Measurements from ENCODE around the gene ZSWIM6. TPM values are rescaled to one million over a fixed set of nuclear protein-coding genes. Genes with fewer than 3 reads are reported as not detected.
A peak's percentile ranks its signal among the peaks of the same experiment; 100 is the strongest.

The ZSWIM6 gene
- total RNA-seq, 1 donor from 2014 or later: 50.2 TPM

DNA sequence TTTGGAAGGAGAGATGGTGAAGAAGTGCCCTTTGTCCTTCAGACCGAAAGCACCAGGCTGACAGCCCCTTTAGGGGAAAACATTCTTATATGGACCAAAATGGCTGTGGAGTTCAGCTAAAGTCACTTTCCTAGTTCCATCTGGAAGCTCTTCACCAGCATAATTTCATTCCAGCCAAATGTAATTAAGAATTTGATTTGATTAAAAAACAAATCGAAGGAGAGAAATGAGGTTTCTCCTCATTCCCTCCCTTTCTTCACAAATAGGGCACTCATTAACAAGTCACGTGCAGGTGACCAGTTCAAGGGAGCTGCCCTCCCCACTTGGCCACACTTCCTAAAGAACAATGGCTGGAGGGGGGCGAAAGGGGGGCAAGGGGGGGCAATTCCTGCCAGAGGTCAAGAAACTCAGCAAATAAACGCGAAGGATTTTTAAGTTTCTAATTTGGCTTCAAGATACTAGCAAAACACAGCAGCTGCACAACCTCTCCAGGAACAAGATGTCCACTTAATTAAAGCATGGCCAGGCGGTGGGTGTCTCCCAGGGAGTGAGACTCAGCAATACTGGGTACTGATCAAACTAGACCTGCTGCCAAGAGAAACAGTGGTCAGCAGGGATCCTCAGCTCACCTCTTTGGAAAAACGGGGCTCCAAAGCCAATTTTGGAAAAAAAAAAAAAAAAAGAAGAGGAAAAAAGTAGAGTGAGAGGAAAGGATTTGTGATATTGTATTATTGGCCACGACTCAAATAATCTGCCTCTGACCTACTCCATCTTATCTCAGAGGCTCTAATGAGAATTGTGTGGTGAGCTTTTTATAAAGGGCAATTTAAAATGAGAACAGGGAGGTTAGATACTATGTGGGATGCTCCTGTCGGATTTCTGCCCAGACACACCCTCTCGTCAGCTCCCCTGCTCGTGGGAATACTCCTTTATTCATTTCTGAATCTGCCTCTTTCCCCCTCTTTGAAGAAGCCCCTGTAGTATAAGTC, 254.3 kb downstream of the ZSWIM6 start:
- no peak for DNase-seq
- TF ChIP-seq, protein P1, sequence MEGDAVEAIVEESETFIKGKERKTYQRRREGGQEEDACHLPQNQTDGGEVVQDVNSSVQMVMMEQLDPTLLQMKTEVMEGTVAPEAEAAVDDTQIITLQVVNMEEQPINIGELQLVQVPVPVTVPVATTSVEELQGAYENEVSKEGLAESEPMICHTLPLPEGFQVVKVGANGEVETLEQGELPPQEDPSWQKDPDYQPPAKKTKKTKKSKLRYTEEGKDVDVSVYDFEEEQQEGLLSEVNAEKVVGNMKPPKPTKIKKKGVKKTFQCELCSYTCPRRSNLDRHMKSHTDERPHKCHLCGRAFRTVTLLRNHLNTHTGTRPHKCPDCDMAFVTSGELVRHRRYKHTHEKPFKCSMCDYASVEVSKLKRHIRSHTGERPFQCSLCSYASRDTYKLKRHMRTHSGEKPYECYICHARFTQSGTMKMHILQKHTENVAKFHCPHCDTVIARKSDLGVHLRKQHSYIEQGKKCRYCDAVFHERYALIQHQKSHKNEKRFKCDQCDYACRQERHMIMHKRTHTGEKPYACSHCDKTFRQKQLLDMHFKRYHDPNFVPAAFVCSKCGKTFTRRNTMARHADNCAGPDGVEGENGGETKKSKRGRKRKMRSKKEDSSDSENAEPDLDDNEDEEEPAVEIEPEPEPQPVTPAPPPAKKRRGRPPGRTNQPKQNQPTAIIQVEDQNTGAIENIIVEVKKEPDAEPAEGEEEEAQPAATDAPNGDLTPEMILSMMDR (IDR thresholded peaks at IDR 0.05; ENCODE audit: partially characterized antibody, unreplicated experiment): no peak
- H3K36me3 Mint-ChIP-seq (ENCODE audit: unreplicated experiment): peaks cover 6% of the 10 kb centered on the region
- H3K4me1 Mint-ChIP-seq (ENCODE audit: low read depth, unreplicated experiment): peaks cover 5% of the 10 kb centered on the region
- no peak overlapping the region for H3K4me3 Mint-ChIP-seq (ENCODE audit: unreplicated experiment)
- H3K9me3 Mint-ChIP-seq (ENCODE audit: unreplicated experiment): peaks cover 1% of the 10 kb centered on the region
- no peak overlapping the region for H3K27ac Mint-ChIP-seq (ENCODE audit: unreplicated experiment)
- no peaks in the 10 kb centered on the region for H3K27me3 Mint-ChIP-seq (ENCODE audit: unreplicated experiment)

DNA sequence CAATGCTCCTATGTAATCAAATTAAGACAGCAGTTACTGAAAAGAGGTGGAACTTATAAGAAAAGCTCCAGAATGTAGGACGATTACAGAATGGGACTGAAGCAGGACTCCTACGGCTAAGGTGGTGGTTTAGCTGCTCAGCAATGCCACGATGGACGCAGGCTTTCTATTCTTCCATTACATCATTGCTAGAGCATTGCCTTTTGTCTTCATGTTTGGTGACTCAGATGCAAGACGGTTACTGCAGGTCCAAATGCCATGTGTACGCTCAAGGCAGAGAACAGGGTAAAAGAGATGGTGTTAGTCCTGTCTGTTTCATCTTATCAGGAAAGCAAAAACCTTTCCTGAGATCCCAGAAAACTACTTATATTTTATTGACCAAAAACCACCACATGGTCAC, 255.1 kb downstream of the ZSWIM6 start:
- DNase-seq: no peak
- peaks cover 5% of the 10 kb centered on the region for H3K4me1 Mint-ChIP-seq (ENCODE audit: low read depth, unreplicated experiment)
- H3K36me3 Mint-ChIP-seq (ENCODE audit: unreplicated experiment): peaks cover 6% of the 10 kb centered on the region
- TF ChIP-seq, protein P1 (IDR thresholded peaks at IDR 0.05; ENCODE audit: partially characterized antibody, unreplicated experiment): no peak
- H3K27ac Mint-ChIP-seq (ENCODE audit: unreplicated experiment): no peak overlapping the region
- H3K27me3 Mint-ChIP-seq (ENCODE audit: unreplicated experiment): no peaks in the 10 kb centered on the region
- H3K4me3 Mint-ChIP-seq (ENCODE audit: unreplicated experiment): no peak overlapping the region
- peaks cover 4% of the 10 kb centered on the region for H3K9me3 Mint-ChIP-seq (ENCODE audit: unreplicated experiment)

DNA sequence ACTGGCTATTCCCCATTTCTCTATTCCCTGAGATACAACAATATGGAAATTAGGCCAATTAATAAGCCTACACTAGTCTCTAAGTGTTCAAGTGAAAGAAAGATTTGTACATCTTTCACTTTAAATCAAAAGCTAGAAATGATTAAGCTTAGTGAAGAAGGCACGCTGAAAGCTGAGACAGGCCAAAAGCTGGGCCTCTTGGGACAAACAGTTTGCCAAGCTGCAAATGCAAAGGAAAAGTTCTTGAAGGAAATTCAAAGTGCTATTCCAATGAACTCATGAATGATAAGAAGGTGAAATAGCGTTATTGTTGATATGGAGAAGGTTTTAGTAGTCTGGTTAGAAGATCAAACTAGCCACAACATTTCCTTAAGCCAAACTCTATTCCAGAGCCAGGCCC, 256.2 kb downstream of the ZSWIM6 start:
- no peaks in the 10 kb centered on the region for H3K27me3 Mint-ChIP-seq (ENCODE audit: unreplicated experiment)
- no peak overlapping the region for H3K27ac Mint-ChIP-seq (ENCODE audit: unreplicated experiment)
- H3K36me3 Mint-ChIP-seq (ENCODE audit: unreplicated experiment): peaks cover 10% of the 10 kb centered on the region
- TF ChIP-seq, protein P1 (IDR thresholded peaks at IDR 0.05; ENCODE audit: partially characterized antibody, unreplicated experiment): no peak
- no peak overlapping the region for H3K4me3 Mint-ChIP-seq (ENCODE audit: unreplicated experiment)
- H3K4me1 Mint-ChIP-seq (ENCODE audit: low read depth, unreplicated experiment): peaks cover 5% of the 10 kb centered on the region
- no peak for DNase-seq
- peaks cover 6% of the 10 kb centered on the region for H3K9me3 Mint-ChIP-seq (ENCODE audit: unreplicated experiment)

DNA sequence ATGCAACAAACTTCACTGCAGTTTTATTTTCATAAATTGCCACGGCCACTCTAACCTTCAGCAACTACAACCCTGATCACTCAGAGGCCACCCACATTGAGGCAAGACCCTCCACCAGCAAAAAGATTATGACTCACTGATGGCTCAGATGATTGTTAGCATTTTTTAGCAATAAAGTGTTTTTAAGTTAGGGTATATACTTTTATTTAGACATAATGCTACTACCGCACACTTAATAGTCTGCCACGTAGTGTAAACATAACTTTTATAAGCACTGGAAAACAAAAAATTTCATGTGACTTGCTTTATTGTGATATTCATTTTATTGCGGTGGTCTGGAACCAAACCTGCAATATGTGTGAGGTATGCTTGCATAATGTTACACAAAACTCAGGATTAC, 257.9 kb downstream of the ZSWIM6 start:
- Mint-ChIP-seq H3K4me1 (ENCODE audit: low read depth, unreplicated experiment) (peaks cover 5% of the 10 kb centered on the region), H3K4me3 (ENCODE audit: unreplicated experiment) (no peak overlapping the region), H3K27me3 (ENCODE audit: unreplicated experiment) (peaks cover 2% of the 10 kb centered on the region), H3K36me3 (ENCODE audit: unreplicated experiment) (peaks cover 10% of the 10 kb centered on the region), H3K27ac (ENCODE audit: unreplicated experiment) (no peak overlapping the region), H3K9me3 (ENCODE audit: unreplicated experiment) (peaks cover 6% of the 10 kb centered on the region)
- DNase-seq: no peak
- TF ChIP-seq, protein P1 (IDR thresholded peaks at IDR 0.05; ENCODE audit: partially characterized antibody, unreplicated experiment): no peak

DNA sequence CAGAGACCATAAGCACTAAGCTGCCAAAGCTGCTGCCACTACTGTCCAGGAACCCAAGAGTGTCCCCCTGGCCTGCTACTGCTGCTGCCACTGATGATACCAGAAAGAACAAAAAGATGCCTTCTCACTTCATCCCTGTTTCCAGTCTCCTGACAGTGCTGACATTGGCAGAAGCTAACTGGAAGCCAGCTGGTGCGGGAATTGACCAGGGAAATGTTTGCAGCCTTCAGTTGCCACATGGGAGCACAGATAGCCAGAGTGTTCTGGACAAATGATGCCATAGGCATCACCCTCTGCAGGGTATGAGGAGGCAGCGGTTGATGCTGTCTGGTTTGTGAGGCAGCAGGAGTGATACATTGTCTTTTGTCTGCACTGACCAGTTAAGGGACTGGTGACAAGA, 258.4 kb downstream of the ZSWIM6 start:
- peaks cover 6% of the 10 kb centered on the region for H3K9me3 Mint-ChIP-seq (ENCODE audit: unreplicated experiment)
- peak; percentile 19 for DNase-seq
- peaks cover 10% of the 10 kb centered on the region for H3K36me3 Mint-ChIP-seq (ENCODE audit: unreplicated experiment)
- TF ChIP-seq, protein P1 (IDR thresholded peaks at IDR 0.05; ENCODE audit: partially characterized antibody, unreplicated experiment): no peak
- peaks cover 5% of the 10 kb centered on the region for H3K4me1 Mint-ChIP-seq (ENCODE audit: low read depth, unreplicated experiment)
- H3K27ac Mint-ChIP-seq (ENCODE audit: unreplicated experiment): peak overlapping the region; percentile 64
- H3K4me3 Mint-ChIP-seq (ENCODE audit: unreplicated experiment): no peak overlapping the region
- peaks cover 2% of the 10 kb centered on the region for H3K27me3 Mint-ChIP-seq (ENCODE audit: unreplicated experiment)

All from glutamatergic neuron (in vitro differentiated cells).